Measurements from ENCODE around the gene HTD2.

HTD2 gene

GRCh38 chr3:58359621-58360020 lies 53.3 kb downstream of the HTD2 start:
- DNase-seq = no peak

- no peak for DNase-seq
Observed at GRCh38 chr3:58361866-58362265, 55.5 kb downstream of the HTD2 start.

GRCh38 chr3:58366699-58367098 lies 60.4 kb downstream of the HTD2 start:
- no peak for DNase-seq

DNA sequence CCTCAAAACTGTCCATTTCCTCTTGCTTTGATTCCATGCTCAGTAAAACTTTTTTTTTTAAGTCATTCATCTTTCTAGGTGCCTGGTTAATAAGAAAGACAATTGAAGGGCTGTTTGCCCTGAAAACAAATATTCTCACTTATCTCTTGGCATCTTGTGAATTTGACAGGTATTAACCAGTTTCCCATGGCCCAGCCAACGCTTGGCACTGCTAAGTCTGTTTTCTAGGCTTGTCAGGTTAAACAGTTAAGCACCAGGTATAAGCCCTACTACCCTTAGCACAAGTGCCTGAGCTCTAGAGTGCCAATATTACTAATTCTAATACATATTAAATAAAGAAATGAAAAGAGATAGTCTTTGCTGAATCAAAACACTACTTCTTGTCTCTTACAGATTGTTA lies 62.7 kb downstream of the HTD2 start:
- DNase-seq = no peak

Data from NCI-H2029 treated with DMSO at 0.1 percent for 48 hours (cell line).